ENCODE results near the gene VPS4A.

VPS4A gene

GRCh38 chr16:69318177-69318910 lies 7.2 kb downstream of the VPS4A start:
- H4K20me1 ChIP-seq (ENCODE audit: insufficient read depth, low read length, poor library complexity, severe bottlenecking): peaks cover 16% of the 10 kb centered on the region
- TF ChIP-seq CTCF (conservative IDR thresholded peaks at IDR 0.05; ENCODE audit: low read length) (no peak), EZH2phosphoT487 (IDR thresholded peaks at IDR 0.05; ENCODE audit: borderline replicate concordance) (no peak)
- no peak overlapping the region for H3K4me2 ChIP-seq (ENCODE audit: low read depth, low read length, poor library complexity, severe bottlenecking)
- H3K9me3 ChIP-seq (ENCODE audit: insufficient read depth, low read depth, low read length): no peaks in the 10 kb centered on the region
- no peaks in the 10 kb centered on the region for H3K9me2 ChIP-seq (replicated peaks; ENCODE audit: low read depth, low read length)
- no peaks in the 10 kb centered on the region for H3F3A ChIP-seq (ENCODE audit: low read depth)
- no peak overlapping the region for H2AFZ ChIP-seq (ENCODE audit: low read length)
- no peak overlapping the region for H3K9ac ChIP-seq (ENCODE audit: low read depth, low read length, poor library complexity, severe bottlenecking)
- H3K79me2 ChIP-seq (ENCODE audit: insufficient read depth, low read length): peaks cover 62% of the 10 kb centered on the region
- no peak overlapping the region for H3K4me3 ChIP-seq (ENCODE audit: low read length, poor library complexity, severe bottlenecking)
- no peaks in the 10 kb centered on the region for H3K4me1 ChIP-seq (ENCODE audit: insufficient read depth, low read length, poor library complexity, severe bottlenecking)
- no peaks in the 10 kb centered on the region for H3K27me3 ChIP-seq (ENCODE audit: insufficient read depth, low read length, poor library complexity, severe bottlenecking)
- peaks cover 72% of the 10 kb centered on the region; the same call in 1 of the 2 replicates for H3K36me3 ChIP-seq (ENCODE audit: insufficient read depth, low read length)

- no peaks in the 10 kb centered on the region for H3K27me3 ChIP-seq (ENCODE audit: insufficient read depth, low read length, poor library complexity, severe bottlenecking)
- no peak overlapping the region for H3K4me3 ChIP-seq (ENCODE audit: low read length, poor library complexity, severe bottlenecking)
- no peaks in the 10 kb centered on the region for H3K4me1 ChIP-seq (ENCODE audit: insufficient read depth, low read length, poor library complexity, severe bottlenecking)
- no peak overlapping the region for H2AFZ ChIP-seq (ENCODE audit: low read length)
- H3K9me2 ChIP-seq (replicated peaks; ENCODE audit: low read depth, low read length): no peaks in the 10 kb centered on the region
- TF ChIP-seq EZH2phosphoT487 (IDR thresholded peaks at IDR 0.05; ENCODE audit: borderline replicate concordance) (no peak), CTCF (conservative IDR thresholded peaks at IDR 0.05; ENCODE audit: low read length) (no peak)
- peaks cover 12% of the 10 kb centered on the region for H4K20me1 ChIP-seq (ENCODE audit: insufficient read depth, low read length, poor library complexity, severe bottlenecking)
- no peak overlapping the region for H3K9ac ChIP-seq (ENCODE audit: low read depth, low read length, poor library complexity, severe bottlenecking)
- no peaks in the 10 kb centered on the region for H3K9me3 ChIP-seq (ENCODE audit: insufficient read depth, low read depth, low read length)
- H3K79me2 ChIP-seq (ENCODE audit: insufficient read depth, low read length): peaks cover 62% of the 10 kb centered on the region
- H3F3A ChIP-seq (ENCODE audit: low read depth): no peaks in the 10 kb centered on the region
- no peak overlapping the region for H3K4me2 ChIP-seq (ENCODE audit: low read depth, low read length, poor library complexity, severe bottlenecking)
- H3K36me3 ChIP-seq (ENCODE audit: insufficient read depth, low read length): peaks cover 76% of the 10 kb centered on the region; the same call in 1 of the 2 replicates
Observed at GRCh38 chr16:69318911-69319289, 7.8 kb downstream of the VPS4A start.

GRCh38 chr16:69319381-69319780 lies 8.2 kb downstream of the VPS4A start:
- H2AFZ ChIP-seq (ENCODE audit: low read length): no peak overlapping the region
- no peak overlapping the region for H3K4me3 ChIP-seq (ENCODE audit: low read length, poor library complexity, severe bottlenecking)
- no peak overlapping the region for H3K9ac ChIP-seq (ENCODE audit: low read depth, low read length, poor library complexity, severe bottlenecking)
- no peaks in the 10 kb centered on the region for H3K9me2 ChIP-seq (replicated peaks; ENCODE audit: low read depth, low read length)
- H3K79me2 ChIP-seq (ENCODE audit: insufficient read depth, low read length): peaks cover 62% of the 10 kb centered on the region
- peaks cover 11% of the 10 kb centered on the region for H4K20me1 ChIP-seq (ENCODE audit: insufficient read depth, low read length, poor library complexity, severe bottlenecking)
- H3K36me3 ChIP-seq (ENCODE audit: insufficient read depth, low read length): peaks cover 80% of the 10 kb centered on the region; the same call in 1 of the 2 replicates
- H3K9me3 ChIP-seq (ENCODE audit: insufficient read depth, low read depth, low read length): no peaks in the 10 kb centered on the region
- H3K4me2 ChIP-seq (ENCODE audit: low read depth, low read length, poor library complexity, severe bottlenecking): no peak overlapping the region
- TF ChIP-seq EZH2phosphoT487 (IDR thresholded peaks at IDR 0.05; ENCODE audit: borderline replicate concordance) (no peak), CTCF (conservative IDR thresholded peaks at IDR 0.05; ENCODE audit: low read length) (no peak)
- no peaks in the 10 kb centered on the region for H3K27me3 ChIP-seq (ENCODE audit: insufficient read depth, low read length, poor library complexity, severe bottlenecking)
- H3F3A ChIP-seq (ENCODE audit: low read depth): no peaks in the 10 kb centered on the region
- no peaks in the 10 kb centered on the region for H3K4me1 ChIP-seq (ENCODE audit: insufficient read depth, low read length, poor library complexity, severe bottlenecking)

Measured in Loucy (cell line).